ENCODE data around the gene ADGRL4.

DNA sequence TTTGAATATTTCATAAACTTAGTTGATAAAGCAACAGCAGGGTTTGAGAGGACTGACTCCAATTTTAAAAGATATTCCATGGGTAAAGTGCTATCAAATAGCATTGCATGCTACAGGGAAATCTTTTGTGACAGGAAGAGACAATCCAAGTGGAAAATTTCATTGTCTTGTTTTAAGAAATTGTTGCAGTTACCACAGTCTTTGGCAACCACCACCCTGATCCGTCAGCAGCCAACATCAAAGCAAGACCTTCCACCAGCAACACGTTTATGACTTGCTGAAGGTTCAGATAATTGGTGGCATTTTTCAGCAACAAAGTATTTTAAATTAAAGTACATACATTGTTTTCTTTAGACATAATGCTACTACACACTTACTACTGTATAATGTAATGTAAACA is 47.8 kb downstream of the ADGRL4 start:
- TF ChIP-seq, protein P1, sequence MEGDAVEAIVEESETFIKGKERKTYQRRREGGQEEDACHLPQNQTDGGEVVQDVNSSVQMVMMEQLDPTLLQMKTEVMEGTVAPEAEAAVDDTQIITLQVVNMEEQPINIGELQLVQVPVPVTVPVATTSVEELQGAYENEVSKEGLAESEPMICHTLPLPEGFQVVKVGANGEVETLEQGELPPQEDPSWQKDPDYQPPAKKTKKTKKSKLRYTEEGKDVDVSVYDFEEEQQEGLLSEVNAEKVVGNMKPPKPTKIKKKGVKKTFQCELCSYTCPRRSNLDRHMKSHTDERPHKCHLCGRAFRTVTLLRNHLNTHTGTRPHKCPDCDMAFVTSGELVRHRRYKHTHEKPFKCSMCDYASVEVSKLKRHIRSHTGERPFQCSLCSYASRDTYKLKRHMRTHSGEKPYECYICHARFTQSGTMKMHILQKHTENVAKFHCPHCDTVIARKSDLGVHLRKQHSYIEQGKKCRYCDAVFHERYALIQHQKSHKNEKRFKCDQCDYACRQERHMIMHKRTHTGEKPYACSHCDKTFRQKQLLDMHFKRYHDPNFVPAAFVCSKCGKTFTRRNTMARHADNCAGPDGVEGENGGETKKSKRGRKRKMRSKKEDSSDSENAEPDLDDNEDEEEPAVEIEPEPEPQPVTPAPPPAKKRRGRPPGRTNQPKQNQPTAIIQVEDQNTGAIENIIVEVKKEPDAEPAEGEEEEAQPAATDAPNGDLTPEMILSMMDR (IDR thresholded peaks at IDR 0.05) = no peak
- no peak for TF ChIP-seq POLR2A (IDR thresholded peaks at IDR 0.05)

Measured in esophagus squamous epithelium (tissue), 4 donors.